Ovary (tissue), 3 donors: ENCODE data around the gene IMMT.

ENCODE experiments used
- CTCF ChIP-seq, 3 donors: fragments of 450-650 bp in 2 of 3; fragments of 200-600 bp in 1 of 3; IDR thresholded peaks; one replicate each; pipeline versions ENCODE4 v1.5.1 to v1.8.0; 2016 to 2022; ENCODE audit warnings: antibody characterized with exemption in 3 of 3, mild to moderate bottlenecking in 1 of 3
- EP300 ChIP-seq: sonication (generic); formaldehyde crosslinking; IDR thresholded peaks from one replicate; pipeline ENCODE4 v1.6.1; 2017; ENCODE audit warnings: antibody characterized with exemption
- POLR2A ChIP-seq: fragments of 450-650 bp; IDR thresholded peaks from one replicate; pipeline ENCODE4 v1.6.1; 2017; ENCODE audit warnings: antibody characterized with exemption, mild to moderate bottlenecking, moderate library complexity
- donor health status: DM: no; HTN: no; CAD: no.

GRCh38 chr2:86175828-86176227, 19.4 kb downstream of the IMMT start:
- TF ChIP-seq CTCF (IDR thresholded peaks at IDR 0.05) (no peak), POLR2A (no peak), EP300 (no peak)
